ENCODE results near the gene TAF13. TPM values are rescaled to one million over a fixed set of nuclear protein-coding genes. Genes with fewer than 3 reads are reported as not detected.

TAF13 gene
- total RNA-seq, 4 donors from 2014 or later: 19.2 to 102 (median 25.9) TPM

- TF ChIP-seq CTCF (IDR thresholded peaks at IDR 0.05; ENCODE audit: low read depth): no peak
Observed at GRCh38 chr1:109020693-109021257, 55.0 kb downstream of the TAF13 start.

- no peak for TF ChIP-seq CTCF (IDR thresholded peaks at IDR 0.05; ENCODE audit: low read depth)
Observed at GRCh38 chr1:109017134-109017533, 58.7 kb downstream of the TAF13 start.

Small RNA genes lying within 50 kb of the gene (small RNA-seq; reads per million reads assigned to genes)
- gene AL356488.2 (not detected), gene BX679664.1 (not detected)

Other genes with a start within 250 kb of the TAF13 start
- gene AKNAD1, start 218.9 kb downstream of the TAF13 start, total RNA-seq: 1 to 10 TPM in 2 of 4 donors, under 1 TPM in 1, not detected in 1; 0.57 to 2.9 (median 1.3) TPM
- gene GPSM2, start 199.0 kb downstream of the TAF13 start, total RNA-seq: 10 to 100 TPM; 19.2 to 27.4 (median 22.2) TPM
- 10 to 100 TPM; 22.8 to 27.3 (median 26.2) TPM for gene CLCC1, start 112.5 kb downstream of the TAF13 start, total RNA-seq
- gene WDR47, start 33.9 kb downstream of the TAF13 start, total RNA-seq: 10 to 100 TPM; 13.0 to 18.1 (median 13.7) TPM
- 10 to 100 TPM; 26.9 to 35.0 (median 30.6) TPM for gene TMEM167B, start 14.8 kb upstream of the TAF13 start, total RNA-seq
- 1 to 10 TPM in 1 of 4 donors, under 1 TPM in 2, not detected in 1; 0.22 to 2.1 (median 0.51) TPM for gene ELAPOR1, start 38.1 kb upstream of the TAF13 start, total RNA-seq
- gene SARS1, start 137.9 kb upstream of the TAF13 start, total RNA-seq: 100 to 1,000 TPM; 102 to 137 (median 122) TPM
- gene CELSR2, start 173.5 kb upstream of the TAF13 start, total RNA-seq: 1 to 10 TPM in 2 of 4 donors, under 1 TPM in 2; 0.65 to 1.5 (median 1.2) TPM
- 1 to 10 TPM; 2.6 to 7.6 (median 5.9) TPM for gene PSRC1, start 207.1 kb upstream of the TAF13 start, total RNA-seq
- gene MYBPHL, start 231.0 kb upstream of the TAF13 start, total RNA-seq: not detected